Measurements from ENCODE around the gene GALNT2.

GALNT2 gene

GRCh38 chr1:230112782-230113181 lies 45.7 kb downstream of the GALNT2 start:
- no peak overlapping the region for H3K4me3 ChIP-seq (ENCODE audit: low read depth, low read length)
- DNase-seq (ENCODE audit: low read depth): no peak
- no peak for TF ChIP-seq CTCF (IDR thresholded peaks at IDR 0.05; ENCODE audit: control insufficient read depth, extremely low read depth, insufficient read depth)

DNA sequence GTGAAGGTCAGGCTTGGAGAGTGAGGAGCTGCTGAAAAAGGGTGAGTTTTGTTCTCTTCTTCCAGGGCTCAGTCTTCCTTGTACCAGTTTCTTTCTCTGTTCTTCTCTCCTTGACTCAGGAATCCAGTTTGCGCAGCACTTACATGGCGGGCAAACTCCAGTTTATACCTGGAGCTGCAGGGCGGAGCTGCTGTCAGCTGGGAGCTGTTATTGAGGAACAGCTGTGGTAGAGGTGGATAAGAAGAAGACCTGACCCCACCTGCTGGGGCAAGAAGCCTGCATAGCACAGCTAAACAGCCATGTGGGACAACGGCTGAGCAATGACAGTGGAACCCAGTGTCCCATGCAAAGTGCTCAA lies 46.2 kb downstream of the GALNT2 start:
- DNase-seq (ENCODE audit: low read depth): no peak
- H3K4me3 ChIP-seq (ENCODE audit: low read depth, low read length): no peak overlapping the region
- no peak for TF ChIP-seq CTCF (IDR thresholded peaks at IDR 0.05; ENCODE audit: control insufficient read depth, extremely low read depth, insufficient read depth)

- DNase-seq (ENCODE audit: low read depth): no peak
- TF ChIP-seq CTCF (IDR thresholded peaks at IDR 0.05; ENCODE audit: control insufficient read depth, extremely low read depth, insufficient read depth): no peak
- no peak overlapping the region for H3K4me3 ChIP-seq (ENCODE audit: low read depth, low read length)
Observed at GRCh38 chr1:230113593-230114236, 46.7 kb downstream of the GALNT2 start.

DNA sequence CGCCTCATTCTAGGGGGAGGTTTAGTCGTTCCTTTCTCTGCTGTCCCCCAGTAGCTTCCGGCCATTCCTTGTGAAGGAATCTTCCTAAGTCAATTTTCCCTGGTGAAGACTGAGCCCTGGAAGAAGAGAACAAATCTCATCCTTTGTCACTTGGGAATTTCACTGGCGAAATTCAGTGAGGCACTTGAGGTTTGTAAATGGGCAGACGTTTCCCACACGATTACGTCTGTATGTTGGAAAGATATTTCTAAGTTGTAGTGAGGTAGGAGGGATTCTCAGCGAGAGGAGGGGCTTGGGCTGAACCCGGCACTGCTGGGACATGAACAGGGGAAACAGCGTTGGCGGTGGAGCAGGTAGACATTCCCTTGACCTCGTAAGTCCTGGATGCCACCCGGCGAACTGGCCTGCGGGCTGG lies 47.2 kb downstream of the GALNT2 start:
- no peak overlapping the region for H3K4me3 ChIP-seq (ENCODE audit: low read depth, low read length)
- no peak for TF ChIP-seq CTCF (IDR thresholded peaks at IDR 0.05; ENCODE audit: control insufficient read depth, extremely low read depth, insufficient read depth)
- DNase-seq (ENCODE audit: low read depth): no peak

DNA sequence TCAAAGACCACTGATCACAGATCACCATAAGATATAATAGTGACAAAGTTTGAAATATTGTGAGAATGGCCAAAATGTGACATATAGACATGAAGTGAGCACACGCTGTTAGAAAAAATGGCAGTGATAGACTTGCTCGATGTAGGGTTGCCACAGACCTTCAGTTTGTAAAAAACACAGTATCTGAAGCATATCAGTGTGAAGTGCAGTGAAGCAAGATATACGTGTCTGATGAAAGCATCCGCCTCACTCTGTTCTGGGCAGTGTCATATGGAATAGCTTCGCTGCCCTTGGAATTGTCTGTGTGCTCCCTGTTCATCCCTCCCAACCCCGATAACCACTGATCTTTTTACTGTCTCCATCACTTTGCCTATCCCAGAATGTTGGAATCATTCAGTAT lies 50.7 kb downstream of the GALNT2 start:
- no peak overlapping the region for H3K4me3 ChIP-seq (ENCODE audit: low read depth, low read length)
- TF ChIP-seq CTCF (IDR thresholded peaks at IDR 0.05; ENCODE audit: control insufficient read depth, extremely low read depth, insufficient read depth): no peak
- DNase-seq (ENCODE audit: low read depth): no peak

DNA sequence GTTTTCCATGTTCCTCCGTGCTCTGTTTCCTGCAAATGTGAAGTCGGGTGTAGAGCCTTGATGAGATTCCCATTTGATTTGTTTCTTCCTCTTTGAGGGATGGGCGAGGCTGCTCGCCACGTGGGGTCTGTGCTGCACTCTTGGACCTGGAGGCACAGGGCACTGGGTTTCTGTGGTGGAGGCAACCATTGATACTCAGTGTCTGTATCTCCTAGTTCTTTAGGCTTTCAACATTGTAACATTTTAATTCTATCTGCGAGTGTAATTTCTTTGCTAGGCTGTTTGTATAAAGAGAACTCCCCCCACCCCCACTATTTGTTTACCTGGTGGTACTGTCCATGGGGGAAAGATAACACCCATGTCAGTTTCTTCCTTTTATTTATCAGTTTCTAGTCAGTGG lies 52.3 kb downstream of the GALNT2 start:
- no peak for DNase-seq (ENCODE audit: low read depth)
- TF ChIP-seq CTCF (IDR thresholded peaks at IDR 0.05; ENCODE audit: control insufficient read depth, extremely low read depth, insufficient read depth): no peak
- H3K4me3 ChIP-seq (ENCODE audit: low read depth, low read length): no peak overlapping the region

- TF ChIP-seq CTCF (IDR thresholded peaks at IDR 0.05; ENCODE audit: control insufficient read depth, extremely low read depth, insufficient read depth): no peak
- H3K4me3 ChIP-seq (ENCODE audit: low read depth, low read length): no peak overlapping the region
- no peak for DNase-seq (ENCODE audit: low read depth)
Observed at GRCh38 chr1:230120289-230120920, 53.4 kb downstream of the GALNT2 start.
